Suprapubic skin (tissue), 4 donors: Measurements from ENCODE around the gene SH3RF1. TPM values are rescaled to one million over a fixed set of nuclear protein-coding genes. Genes with fewer than 3 reads are reported as not detected.

Experiments used
- DNase-seq, 2 donors: peaks; one replicate each; pipeline ENCODE4 v3.0.0-alpha.2; 2019; ENCODE audit warnings: low spot score in 2 of 2
- H3K27ac ChIP-seq: fragments of 200-600 bp; sonication (generic); one replicate; pipeline ENCODE4 v1.5.1; 2019
- H3K27me3 ChIP-seq: fragments of 200-600 bp; sonication (generic); one replicate; pipeline ENCODE4 v1.5.1; 2019
- H3K36me3 ChIP-seq: fragments of 200-600 bp; sonication (generic); one replicate; pipeline ENCODE4 v1.5.1; 2019
- H3K4me1 ChIP-seq: fragments of 200-600 bp; sonication (generic); one replicate; pipeline ENCODE4 v1.5.1; 2019
- H3K4me3 ChIP-seq: fragments of 200-600 bp; sonication (generic); one replicate; pipeline ENCODE4 v1.5.1; 2019; ENCODE audit warnings: mild to moderate bottlenecking
- H3K9me3 ChIP-seq: fragments of 200-600 bp; sonication (generic); one replicate; pipeline ENCODE4 v1.5.1; 2019
- EP300 ChIP-seq: sonication (generic); formaldehyde crosslinking; IDR thresholded peaks from one replicate; pipeline ENCODE4 v1.6.1; 2017; ENCODE audit warnings: antibody characterized with exemption
- POLR2A ChIP-seq, 2 donors: fragments of 450-650 bp; IDR thresholded peaks; one replicate each; pipeline ENCODE4 v1.6.1; 2017; ENCODE audit warnings: antibody characterized with exemption in 2 of 2, mild to moderate bottlenecking in 2 of 2, moderate library complexity in 2 of 2
- POLR2AphosphoS5 ChIP-seq, 3 donors: sonication (generic); formaldehyde crosslinking; IDR thresholded peaks; one replicate each; pipeline ENCODE4 v1.6.1; 2017; ENCODE audit warnings: antibody characterized with exemption in 3 of 3
- WGBS: methylation state at CpG from one replicate; pipeline ENCODE4 v1.1.5; 2018; 5-methylcytosine and 5-hydroxymethylcytosine counted together
- total RNA-seq, 4 donors: library from RNA; depleted of rRNA; stranded (reverse); fragments of >200 nt; gene quantifications; one replicate each; pipeline ENCODE4 v1.1.0, GENCODE V29; 2016
- TF ChIP-seq, protein P1 (sequence below), 2 donors: fragments of 200-600 bp in 1 of 2; fragments of 450-650 bp in 1 of 2; sonication (generic) in 1 of 2; IDR thresholded peaks; one replicate each; pipeline ENCODE4 v1.5.1; 2016 to 2019; ENCODE audit warnings: antibody characterized with exemption in 2 of 2, mild to moderate bottlenecking in 1 of 2, moderate library complexity in 1 of 2

The SH3RF1 gene
- total RNA-seq, 4 donors from 2014 or later = 10.8 to 18.1 (median 15.0) TPM

DNA sequence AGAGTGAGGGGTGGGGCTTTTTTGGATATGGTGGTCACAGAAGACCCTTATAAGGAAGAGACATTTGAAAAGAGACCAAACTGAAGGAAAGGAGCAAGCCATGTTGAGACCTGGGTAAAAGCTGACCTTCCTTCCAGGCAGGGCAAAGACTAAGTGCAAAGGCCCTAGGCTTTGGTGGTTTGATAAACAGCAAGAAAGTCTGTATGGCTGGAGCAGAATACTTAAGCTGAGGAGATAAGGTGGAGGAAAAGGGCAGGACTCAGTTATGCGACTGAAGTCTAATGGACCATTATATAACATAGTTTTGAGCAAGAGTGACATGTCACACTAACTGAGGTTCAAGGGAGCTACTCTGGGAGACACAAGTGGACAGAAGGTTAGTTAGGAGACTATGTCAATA lies 20.0 kb downstream of the SH3RF1 start:
- H3K27ac ChIP-seq = peak overlapping the region; percentile 27

DNA sequence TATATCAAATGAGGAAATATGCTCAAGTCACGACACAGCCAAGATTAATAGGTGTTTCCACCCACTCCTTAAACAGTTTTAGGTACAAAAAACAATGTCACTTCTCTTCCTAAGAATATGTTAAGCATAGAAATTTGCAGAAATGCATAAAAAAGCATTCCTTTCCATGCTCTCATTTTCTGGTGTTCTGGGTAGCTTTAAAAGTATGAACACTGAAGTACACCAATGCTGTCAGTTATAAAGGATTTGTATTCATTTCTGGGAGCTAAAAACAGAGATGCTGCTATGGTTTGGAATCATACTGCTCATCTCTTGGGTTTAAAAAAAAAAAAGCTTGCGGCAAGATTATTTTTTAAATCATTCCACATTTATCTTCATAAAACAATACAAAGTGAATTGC lies 20.8 kb downstream of the SH3RF1 start:
- DNase-seq = no peak
- Histone ChIP-seq H3K27ac (no peak overlapping the region), H3K9me3 (no peaks in the 10 kb centered on the region), H3K27me3 (no peaks in the 10 kb centered on the region), H3K4me1 (peaks cover 34% of the 10 kb centered on the region), H3K4me3 (no peak overlapping the region), H3K36me3 (no peaks in the 10 kb centered on the region)
- 58% methylated on average over 2 of the region's 2 CpGs for WGBS
- TF ChIP-seq EP300 = no peak

More for the DNA sequence above, 20.0 kb downstream of the SH3RF1 start:
- Histone ChIP-seq H3K4me1 (peaks cover 42% of the 10 kb centered on the region), H3K9me3 (no peaks in the 10 kb centered on the region), H3K4me3 (no peak overlapping the region), H3K36me3 (no peaks in the 10 kb centered on the region), H3K27me3 (no peaks in the 10 kb centered on the region)
- 100% methylated on average over 1 of the region's 1 CpG for WGBS
- DNase-seq = no peak
- TF ChIP-seq POLR2AphosphoS5 (IDR thresholded peaks at IDR 0.05) = no peak
- no peak for TF ChIP-seq EP300
- no peak for TF ChIP-seq POLR2A (IDR thresholded peaks at IDR 0.05)
- TF ChIP-seq, protein P1, sequence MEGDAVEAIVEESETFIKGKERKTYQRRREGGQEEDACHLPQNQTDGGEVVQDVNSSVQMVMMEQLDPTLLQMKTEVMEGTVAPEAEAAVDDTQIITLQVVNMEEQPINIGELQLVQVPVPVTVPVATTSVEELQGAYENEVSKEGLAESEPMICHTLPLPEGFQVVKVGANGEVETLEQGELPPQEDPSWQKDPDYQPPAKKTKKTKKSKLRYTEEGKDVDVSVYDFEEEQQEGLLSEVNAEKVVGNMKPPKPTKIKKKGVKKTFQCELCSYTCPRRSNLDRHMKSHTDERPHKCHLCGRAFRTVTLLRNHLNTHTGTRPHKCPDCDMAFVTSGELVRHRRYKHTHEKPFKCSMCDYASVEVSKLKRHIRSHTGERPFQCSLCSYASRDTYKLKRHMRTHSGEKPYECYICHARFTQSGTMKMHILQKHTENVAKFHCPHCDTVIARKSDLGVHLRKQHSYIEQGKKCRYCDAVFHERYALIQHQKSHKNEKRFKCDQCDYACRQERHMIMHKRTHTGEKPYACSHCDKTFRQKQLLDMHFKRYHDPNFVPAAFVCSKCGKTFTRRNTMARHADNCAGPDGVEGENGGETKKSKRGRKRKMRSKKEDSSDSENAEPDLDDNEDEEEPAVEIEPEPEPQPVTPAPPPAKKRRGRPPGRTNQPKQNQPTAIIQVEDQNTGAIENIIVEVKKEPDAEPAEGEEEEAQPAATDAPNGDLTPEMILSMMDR (IDR thresholded peaks at IDR 0.05) = no peak

DNA sequence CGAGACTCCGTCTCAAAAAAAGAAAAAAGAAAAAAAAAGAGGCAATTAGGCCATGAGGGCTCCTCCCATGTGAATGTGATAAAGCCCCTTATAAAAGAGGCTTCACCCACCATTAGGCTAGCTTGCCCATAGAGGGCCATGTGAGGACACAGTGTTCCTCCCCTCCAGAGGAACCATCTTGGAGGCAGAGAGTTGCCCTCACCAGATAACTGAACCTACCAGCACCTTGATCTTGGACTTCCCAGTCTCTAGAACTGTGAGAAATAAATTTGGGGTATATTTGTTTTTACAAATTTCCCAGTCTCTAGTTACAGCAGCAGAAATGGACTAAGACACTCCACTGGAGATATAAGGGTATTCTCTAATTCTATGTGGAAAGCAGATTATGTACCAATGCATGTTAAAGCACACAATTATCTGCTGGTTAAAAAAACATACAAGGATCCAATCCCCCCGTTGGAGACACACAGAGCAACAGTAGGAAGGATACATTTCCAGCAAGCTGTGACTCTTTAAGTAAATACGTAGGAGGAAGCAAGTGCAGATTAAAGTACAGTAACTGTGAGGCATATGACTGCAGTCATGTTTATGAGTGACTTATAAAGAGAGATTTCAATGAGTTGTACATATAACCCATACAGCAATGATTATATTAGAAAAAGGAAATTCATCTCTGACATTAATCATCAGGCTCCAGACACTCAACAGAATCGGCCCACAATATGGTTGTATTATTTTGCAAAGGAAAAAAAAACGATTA lies 21.4 kb downstream of the SH3RF1 start:
- H3K9me3 ChIP-seq = no peaks in the 10 kb centered on the region
- H3K27ac ChIP-seq = no peak overlapping the region
- WGBS = 62% methylated on average over 6 of the region's 6 CpGs
- H3K36me3 ChIP-seq = no peaks in the 10 kb centered on the region
- DNase-seq = no peak
- no peaks in the 10 kb centered on the region for H3K27me3 ChIP-seq
- TF ChIP-seq POLR2A (IDR thresholded peaks at IDR 0.05) (no peak), POLR2AphosphoS5 (IDR thresholded peaks at IDR 0.05) (no peak), EP300 (no peak)
- TF ChIP-seq, protein P1 (IDR thresholded peaks at IDR 0.05) = no peak
- H3K4me3 ChIP-seq = no peak overlapping the region
- H3K4me1 ChIP-seq = peaks cover 30% of the 10 kb centered on the region

DNA sequence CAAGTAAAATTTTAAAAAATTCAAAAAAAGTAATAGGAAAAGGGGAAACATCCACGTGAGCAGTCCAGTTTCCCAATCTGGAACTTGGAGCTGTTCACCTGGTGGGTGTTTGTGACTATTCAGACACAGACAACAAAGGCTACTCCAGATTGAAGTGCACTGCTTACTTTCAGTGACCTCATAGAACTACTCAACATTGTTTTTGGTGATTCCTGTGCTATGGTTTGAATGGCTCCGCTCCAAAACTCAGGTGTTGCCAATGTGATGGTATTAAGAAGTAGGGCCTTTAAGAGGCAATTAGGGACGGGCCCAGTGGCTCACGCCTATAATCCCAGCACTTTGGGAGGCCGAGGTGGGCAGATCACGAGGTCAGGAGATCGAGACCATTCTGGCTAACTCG lies 22.1 kb downstream of the SH3RF1 start:
- Histone ChIP-seq H3K36me3 (no peaks in the 10 kb centered on the region), H3K4me1 (peaks cover 30% of the 10 kb centered on the region), H3K27ac (no peak overlapping the region), H3K4me3 (no peak overlapping the region), H3K27me3 (no peaks in the 10 kb centered on the region), H3K9me3 (no peaks in the 10 kb centered on the region)
- DNase-seq = no peak
- 98% methylated on average over 8 of the region's 8 CpGs for WGBS
- no peak for TF ChIP-seq EP300

DNA sequence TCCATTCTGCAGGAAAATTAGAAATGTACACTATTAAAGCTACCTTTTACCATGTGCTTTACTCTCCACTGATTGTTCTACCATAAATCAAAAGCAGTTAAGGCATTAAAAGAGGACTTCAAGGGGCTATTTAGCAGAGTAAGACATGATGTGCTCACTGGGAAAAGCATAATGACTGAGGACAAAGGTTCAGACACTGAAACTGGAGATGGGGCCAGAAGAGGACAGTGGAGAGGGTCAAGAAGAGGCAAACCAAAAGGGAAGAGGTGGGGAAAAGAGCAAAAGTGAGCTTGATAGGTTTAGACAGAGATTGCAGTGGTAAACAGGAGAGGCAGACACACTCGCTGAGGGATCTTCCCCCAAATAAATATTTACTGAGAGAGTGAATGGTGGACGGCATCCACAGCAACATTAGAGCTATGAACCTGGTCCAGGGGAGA lies 23.8 kb downstream of the SH3RF1 start:
- no peak overlapping the region for H3K27ac ChIP-seq
- no peaks in the 10 kb centered on the region for H3K36me3 ChIP-seq
- peaks cover 18% of the 10 kb centered on the region for H3K4me1 ChIP-seq
- DNase-seq = no peak
- TF ChIP-seq POLR2AphosphoS5 (IDR thresholded peaks at IDR 0.05) (no peak), POLR2A (IDR thresholded peaks at IDR 0.05) (no peak), EP300 (no peak)
- TF ChIP-seq, protein P1 (IDR thresholded peaks at IDR 0.05) = no peak
- no peak overlapping the region for H3K4me3 ChIP-seq
- H3K9me3 ChIP-seq = no peaks in the 10 kb centered on the region
- WGBS = 91% methylated on average over 2 of the region's 2 CpGs
- no peaks in the 10 kb centered on the region for H3K27me3 ChIP-seq

DNA sequence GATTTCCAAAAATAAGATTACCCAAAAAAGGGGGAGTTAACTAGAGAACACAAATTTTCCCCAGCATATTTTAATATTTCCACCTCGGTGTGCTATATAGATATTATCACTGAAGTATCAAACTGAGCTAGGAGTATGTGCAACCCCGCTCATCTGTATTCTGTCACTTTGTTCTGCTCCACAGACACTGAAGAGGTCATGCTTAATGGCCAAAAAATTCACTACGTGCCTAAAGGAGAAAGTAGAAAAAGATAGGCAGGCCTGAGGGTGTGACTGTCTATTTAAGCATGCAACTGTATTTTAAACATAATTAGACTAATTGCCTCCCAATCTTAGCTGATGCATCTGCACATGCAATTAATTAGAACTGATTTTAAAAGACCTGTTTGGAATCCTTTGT lies 24.5 kb downstream of the SH3RF1 start:
- Histone ChIP-seq H3K4me3 (no peak overlapping the region), H3K36me3 (no peaks in the 10 kb centered on the region), H3K9me3 (no peaks in the 10 kb centered on the region), H3K4me1 (peaks cover 18% of the 10 kb centered on the region), H3K27ac (no peak overlapping the region), H3K27me3 (no peaks in the 10 kb centered on the region)
- 66% methylated on average over 3 of the region's 3 CpGs for WGBS
- TF ChIP-seq EP300 (no peak), POLR2A (IDR thresholded peaks at IDR 0.05) (no peak), POLR2AphosphoS5 (IDR thresholded peaks at IDR 0.05) (no peak)
- TF ChIP-seq, protein P1 (IDR thresholded peaks at IDR 0.05) = no peak
- no peak for DNase-seq
